Astrocyte (in vitro differentiated cells and primary cell): ENCODE data around the gene SDHAF2. TPM values are rescaled to one million over a fixed set of nuclear protein-coding genes. Genes with fewer than 3 reads are reported as not detected.

Source experiments
- DNase-seq: peaks from one replicate; pipeline ENCODE4 v3.0.0-alpha.2; 2010; ENCODE audit warnings: low read depth
- FAIRE-seq: peaks from 2 replicates; lab custom pipeline; 2011; peaks lifted over from hg19 to GRCh38; lab: Jason Lieb, UNC
- H2AFZ ChIP-seq: 2 replicates; pipeline ENCODE4 v1.6.0; 2012; ENCODE audit warnings: low read depth, low read length, inconsistent platforms
- H3K27ac ChIP-seq: 2 replicates; pipeline ENCODE4 v1.5.1; 2011; ENCODE audit warnings: low read depth, low read length, inconsistent platforms
- H3K27me3 ChIP-seq: 2 replicates; pipeline ENCODE4 v1.6.0; 2011; ENCODE audit warnings: low read length, inconsistent platforms; ENCODE audit not compliant: insufficient read depth
- H3K36me3 ChIP-seq: 2 replicates; pipeline ENCODE4 v1.5.1; 2011; ENCODE audit warnings: low read length, inconsistent platforms; ENCODE audit not compliant: insufficient read depth
- H3K4me1 ChIP-seq: 2 replicates; pipeline ENCODE4 v1.5.1; 2011; ENCODE audit warnings: low read length, inconsistent platforms; ENCODE audit not compliant: insufficient read depth
- H3K4me2 ChIP-seq: 2 replicates; pipeline ENCODE4 v1.6.0; 2012; ENCODE audit warnings: low read length, inconsistent platforms
- H3K4me3 ChIP-seq: 2 replicates; pipeline ENCODE4 v1.5.1; 2011; ENCODE audit warnings: low read depth, mild to moderate bottlenecking, low read length, inconsistent platforms; ENCODE audit not compliant: insufficient read depth
- H3K79me2 ChIP-seq: 2 replicates; pipeline ENCODE4 v1.6.0; 2012; ENCODE audit warnings: mild to moderate bottlenecking, low read length, inconsistent platforms; ENCODE audit not compliant: insufficient read depth
- H3K9ac ChIP-seq: 2 replicates; pipeline ENCODE4 v1.6.0; 2012; ENCODE audit warnings: mild to moderate bottlenecking, low read length, inconsistent platforms
- H3K9me3 ChIP-seq: 2 replicates; pipeline ENCODE4 v1.5.1; 2012; ENCODE audit warnings: low read depth, mild to moderate bottlenecking, low read length, inconsistent platforms; ENCODE audit not compliant: insufficient read depth
- H4K20me1 ChIP-seq: 2 replicates; pipeline ENCODE4 v1.6.0; 2012; ENCODE audit warnings: low read length, inconsistent platforms; ENCODE audit not compliant: insufficient read depth
- H3K27ac Mint-ChIP-seq: one replicate; pipeline ENCODE4 v1.8.0; 2021; ENCODE audit warnings: mild to moderate bottlenecking, mixed read lengths; ENCODE audit not compliant: unreplicated experiment
- H3K27me3 Mint-ChIP-seq: one replicate; pipeline ENCODE4 v1.8.0; 2021; ENCODE audit warnings: low read depth, mixed read lengths; ENCODE audit not compliant: unreplicated experiment
- H3K36me3 Mint-ChIP-seq: one replicate; pipeline ENCODE4 v1.8.0; 2021; ENCODE audit warnings: low read depth, mixed read lengths; ENCODE audit not compliant: unreplicated experiment
- H3K4me1 Mint-ChIP-seq: one replicate; pipeline ENCODE4 v1.8.0; 2021; ENCODE audit warnings: low read depth, mixed read lengths; ENCODE audit not compliant: unreplicated experiment
- H3K4me3 Mint-ChIP-seq: one replicate; pipeline ENCODE4 v1.8.0; 2021; ENCODE audit warnings: mild to moderate bottlenecking, moderate library complexity, mixed read lengths; ENCODE audit not compliant: unreplicated experiment
- H3K9me3 Mint-ChIP-seq: one replicate; pipeline ENCODE4 v1.8.0; 2021; ENCODE audit warnings: mild to moderate bottlenecking, mixed read lengths; ENCODE audit not compliant: unreplicated experiment
- EZH2 ChIP-seq: IDR thresholded peaks from 2 replicates; pipeline ENCODE4 v1.6.1; 2012; ENCODE audit warnings: mild to moderate bottlenecking, low read length, inconsistent platforms; ENCODE audit not compliant: insufficient read depth
- total RNA-seq: library from RNA; stranded (reverse); gene quantifications from 2 replicates; pipeline ENCODE4 v1.2.1, GENCODE V29; 2021
- TF ChIP-seq, protein P1 (sequence below): IDR thresholded peaks from 2 replicates; pipeline ENCODE4 v1.5.1; 2011; ENCODE audit warnings: low read depth, mild to moderate bottlenecking, inconsistent platforms, low read length, moderate library complexity; ENCODE audit not compliant: insufficient read depth

Gene SDHAF2
- total RNA-seq, 1 donor from 2014 or later, result 38.8 TPM

DNA sequence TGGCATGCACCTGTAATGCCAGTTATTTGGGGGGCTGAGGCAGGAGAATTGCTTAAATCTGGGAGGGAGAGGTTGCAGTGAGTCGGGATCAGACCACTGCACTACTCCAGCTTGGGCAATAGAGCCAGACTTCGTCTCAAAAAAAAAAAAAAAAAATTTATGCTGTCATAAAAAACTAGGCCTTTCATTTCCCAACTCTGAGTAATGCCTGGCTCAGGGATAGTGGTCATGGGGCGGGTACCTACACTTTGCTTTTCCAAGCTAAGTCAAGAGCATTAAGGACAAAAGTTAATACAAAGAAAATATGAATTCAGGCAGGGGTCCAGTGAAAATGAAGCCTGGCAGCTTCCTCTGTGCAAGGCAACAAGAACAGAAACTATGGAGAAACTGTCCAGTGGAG lies 16.4 kb upstream of the SDHAF2 start:
- H3K27ac Mint-ChIP-seq, result no peak overlapping the region

DNA sequence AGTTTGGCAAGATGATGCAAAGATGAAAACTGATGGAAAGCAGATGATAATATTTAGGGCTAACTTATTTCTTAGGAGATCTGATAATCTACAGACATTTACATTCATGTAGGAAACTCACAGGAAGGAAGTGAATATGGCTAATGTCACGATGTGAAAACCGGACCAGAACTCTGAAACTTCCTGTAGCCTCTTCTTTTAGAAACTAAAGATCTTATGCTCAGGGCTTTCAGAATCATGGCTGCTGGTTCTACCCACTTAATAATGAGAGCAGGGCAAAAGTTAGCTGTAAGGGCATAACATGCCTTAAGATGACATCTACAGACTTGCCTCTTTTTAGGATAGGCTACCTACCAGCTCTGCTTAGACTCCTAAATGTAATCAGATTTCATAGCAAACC lies 15.4 kb upstream of the SDHAF2 start:
- Mint-ChIP-seq H3K27ac (no peak overlapping the region), H3K9me3 (no peaks in the 10 kb centered on the region), H3K4me1 (no peaks in the 10 kb centered on the region), H3K4me3 (no peak overlapping the region), H3K36me3 (peaks cover 19% of the 10 kb centered on the region), H3K27me3 (no peaks in the 10 kb centered on the region)
- H2AFZ ChIP-seq, result no peak overlapping the region
- FAIRE-seq, result no peak
- H3K79me2 ChIP-seq, result peaks cover 28% of the 10 kb centered on the region
- DNase-seq, result no peak
- peaks cover 45% of the 10 kb centered on the region for H4K20me1 ChIP-seq
- H3K9ac ChIP-seq, result no peak overlapping the region
- H3K27me3 ChIP-seq, result no peaks in the 10 kb centered on the region
- H3K36me3 ChIP-seq, result peaks cover 81% of the 10 kb centered on the region
- H3K9me3 ChIP-seq, result no peaks in the 10 kb centered on the region
- no peaks in the 10 kb centered on the region for H3K4me1 ChIP-seq
- TF ChIP-seq, protein P1, sequence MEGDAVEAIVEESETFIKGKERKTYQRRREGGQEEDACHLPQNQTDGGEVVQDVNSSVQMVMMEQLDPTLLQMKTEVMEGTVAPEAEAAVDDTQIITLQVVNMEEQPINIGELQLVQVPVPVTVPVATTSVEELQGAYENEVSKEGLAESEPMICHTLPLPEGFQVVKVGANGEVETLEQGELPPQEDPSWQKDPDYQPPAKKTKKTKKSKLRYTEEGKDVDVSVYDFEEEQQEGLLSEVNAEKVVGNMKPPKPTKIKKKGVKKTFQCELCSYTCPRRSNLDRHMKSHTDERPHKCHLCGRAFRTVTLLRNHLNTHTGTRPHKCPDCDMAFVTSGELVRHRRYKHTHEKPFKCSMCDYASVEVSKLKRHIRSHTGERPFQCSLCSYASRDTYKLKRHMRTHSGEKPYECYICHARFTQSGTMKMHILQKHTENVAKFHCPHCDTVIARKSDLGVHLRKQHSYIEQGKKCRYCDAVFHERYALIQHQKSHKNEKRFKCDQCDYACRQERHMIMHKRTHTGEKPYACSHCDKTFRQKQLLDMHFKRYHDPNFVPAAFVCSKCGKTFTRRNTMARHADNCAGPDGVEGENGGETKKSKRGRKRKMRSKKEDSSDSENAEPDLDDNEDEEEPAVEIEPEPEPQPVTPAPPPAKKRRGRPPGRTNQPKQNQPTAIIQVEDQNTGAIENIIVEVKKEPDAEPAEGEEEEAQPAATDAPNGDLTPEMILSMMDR, result no peak
- TF ChIP-seq EZH2, result no peak
- H3K4me3 ChIP-seq, result no peak overlapping the region
- no peak overlapping the region for H3K4me2 ChIP-seq
- no peak overlapping the region for H3K27ac ChIP-seq

More for the DNA sequence above, 16.4 kb upstream of the SDHAF2 start:
- FAIRE-seq (no peak), DNase-seq (no peak)
- peak overlapping the region; percentile 14 for H3K27ac ChIP-seq
- H3K4me3 ChIP-seq, result no peak overlapping the region
- TF ChIP-seq, protein P1, result no peak
- TF ChIP-seq EZH2, result no peak
- no peaks in the 10 kb centered on the region for H3K9me3 ChIP-seq
- no peaks in the 10 kb centered on the region for H3K4me1 ChIP-seq
- no peak overlapping the region for H3K9ac ChIP-seq
- H4K20me1 ChIP-seq, result peaks cover 47% of the 10 kb centered on the region
- H3K79me2 ChIP-seq, result peaks cover 21% of the 10 kb centered on the region
- no peaks in the 10 kb centered on the region for H3K9me3 Mint-ChIP-seq
- no peak overlapping the region for H2AFZ ChIP-seq
- no peaks in the 10 kb centered on the region for H3K27me3 Mint-ChIP-seq
- no peaks in the 10 kb centered on the region for H3K27me3 ChIP-seq
- H3K4me2 ChIP-seq, result no peak overlapping the region
- no peak overlapping the region for H3K4me3 Mint-ChIP-seq
- H3K36me3 ChIP-seq, result peaks cover 81% of the 10 kb centered on the region
- no peaks in the 10 kb centered on the region for H3K4me1 Mint-ChIP-seq
- H3K36me3 Mint-ChIP-seq, result peaks cover 19% of the 10 kb centered on the region

DNA sequence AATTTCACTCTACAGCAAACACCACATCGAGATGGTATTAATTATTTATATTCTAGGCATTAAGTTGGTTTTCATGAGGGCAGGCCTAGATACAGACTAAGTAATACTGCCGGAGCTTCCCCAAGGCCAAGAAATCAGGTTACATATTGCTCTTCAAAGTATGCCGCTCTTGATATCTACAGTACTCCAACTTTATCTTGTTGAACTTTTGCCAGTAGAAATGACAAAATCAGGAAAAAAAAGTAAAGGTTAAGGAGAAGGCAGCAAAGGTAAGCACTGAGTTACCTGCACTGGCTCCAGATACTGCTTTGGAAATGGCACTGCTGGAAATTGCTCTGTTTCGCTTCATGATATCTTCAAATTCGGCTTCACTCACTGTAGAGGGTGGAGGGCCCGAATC lies 14.5 kb upstream of the SDHAF2 start:
- Histone ChIP-seq H3K9me3 (no peaks in the 10 kb centered on the region), H4K20me1 (peaks cover 49% of the 10 kb centered on the region), H3K4me2 (no peak overlapping the region), H3K27ac (no peak overlapping the region), H2AFZ (no peak overlapping the region), H3K4me3 (no peak overlapping the region), H3K9ac (no peak overlapping the region), H3K36me3 (peaks cover 84% of the 10 kb centered on the region), H3K79me2 (peaks cover 35% of the 10 kb centered on the region), H3K4me1 (no peaks in the 10 kb centered on the region), H3K27me3 (no peaks in the 10 kb centered on the region)
- no peak for DNase-seq
- Mint-ChIP-seq H3K9me3 (no peaks in the 10 kb centered on the region), H3K4me3 (no peak overlapping the region), H3K27me3 (no peaks in the 10 kb centered on the region), H3K27ac (no peak overlapping the region), H3K36me3 (peaks cover 18% of the 10 kb centered on the region), H3K4me1 (no peaks in the 10 kb centered on the region)
- FAIRE-seq, result no peak
- TF ChIP-seq, protein P1, result no peak
- TF ChIP-seq EZH2, result no peak
